Measurements from ENCODE around the gene ATG9B.

The ATG9B gene

GRCh38 chr7:151024435-151025056, at the start of gene ATG9B:
Gene ATG9B (minus strand): TSS chr7:151024494. CDS start chr7:151024423, 71 bp downstream.
- DNase-seq (ENCODE audit: low read depth), result no peak

DNA sequence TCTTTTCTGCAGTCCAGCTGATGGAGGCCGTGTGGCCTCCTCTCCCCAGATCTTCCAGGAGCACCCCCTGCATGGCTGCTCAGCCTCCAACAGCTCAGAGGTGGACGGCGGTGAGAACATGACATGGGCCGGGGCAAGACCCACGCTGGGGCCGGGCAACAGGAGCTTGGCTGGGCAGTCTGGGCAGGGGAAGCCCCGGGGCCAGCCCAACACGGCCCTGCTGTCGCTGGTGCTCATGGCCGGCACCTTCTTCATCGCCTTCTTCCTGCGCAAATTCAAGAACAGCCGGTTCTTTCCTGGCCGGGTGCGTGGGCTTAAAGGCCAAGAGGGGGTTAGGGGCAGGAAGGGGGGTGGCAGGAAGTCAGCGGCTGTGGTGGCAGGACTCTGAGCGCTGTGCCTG, 49.7 kb upstream of the ATG9B start:
- no peak for DNase-seq (ENCODE audit: low read depth)

GRCh38 chr7:151071032-151071866, 47.0 kb upstream of the ATG9B start:
- no peak for DNase-seq (ENCODE audit: low read depth)

- no peak for DNase-seq (ENCODE audit: low read depth)
These were observed 46.3 kb upstream of the ATG9B start for GRCh38 chr7:151070574-151070960.

GRCh38 chr7:151069841-151070573, 45.7 kb upstream of the ATG9B start:
- DNase-seq (ENCODE audit: low read depth), result no peak

DNA sequence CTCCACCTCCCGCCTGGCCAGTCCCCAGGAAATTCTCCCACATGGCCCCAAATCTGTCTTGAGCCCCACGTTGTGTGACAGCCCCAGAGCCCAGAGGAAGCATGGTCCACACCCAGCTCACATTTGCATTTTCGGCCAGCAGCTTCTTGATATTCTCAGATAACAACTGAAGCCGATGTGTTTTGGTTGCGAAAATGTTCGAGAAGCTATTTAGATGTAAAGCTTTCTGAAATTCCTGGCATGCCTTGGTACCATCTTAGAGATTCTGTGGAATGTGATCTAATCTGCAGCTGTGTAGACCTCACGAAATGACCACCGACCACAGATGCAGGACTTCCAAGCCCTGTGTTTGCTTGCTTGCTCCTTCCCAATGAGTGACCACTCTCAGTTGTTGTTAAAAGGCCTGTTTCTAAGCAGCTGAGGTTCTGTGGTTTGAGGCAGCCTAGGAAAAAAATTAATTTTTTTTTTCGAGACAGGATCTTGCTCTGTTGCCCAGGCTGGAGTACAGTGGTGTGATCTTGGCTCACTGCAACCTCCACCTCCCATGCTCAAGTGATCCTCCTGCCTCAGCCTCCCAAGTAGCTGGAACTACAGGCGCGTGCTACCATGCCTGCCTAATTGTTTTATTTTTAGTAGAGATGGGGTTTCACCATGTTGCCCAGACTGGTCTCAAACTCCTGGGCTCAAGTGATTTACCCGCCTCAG, 43.9 kb upstream of the ATG9B start:
- DNase-seq (ENCODE audit: low read depth), result no peak

DNA sequence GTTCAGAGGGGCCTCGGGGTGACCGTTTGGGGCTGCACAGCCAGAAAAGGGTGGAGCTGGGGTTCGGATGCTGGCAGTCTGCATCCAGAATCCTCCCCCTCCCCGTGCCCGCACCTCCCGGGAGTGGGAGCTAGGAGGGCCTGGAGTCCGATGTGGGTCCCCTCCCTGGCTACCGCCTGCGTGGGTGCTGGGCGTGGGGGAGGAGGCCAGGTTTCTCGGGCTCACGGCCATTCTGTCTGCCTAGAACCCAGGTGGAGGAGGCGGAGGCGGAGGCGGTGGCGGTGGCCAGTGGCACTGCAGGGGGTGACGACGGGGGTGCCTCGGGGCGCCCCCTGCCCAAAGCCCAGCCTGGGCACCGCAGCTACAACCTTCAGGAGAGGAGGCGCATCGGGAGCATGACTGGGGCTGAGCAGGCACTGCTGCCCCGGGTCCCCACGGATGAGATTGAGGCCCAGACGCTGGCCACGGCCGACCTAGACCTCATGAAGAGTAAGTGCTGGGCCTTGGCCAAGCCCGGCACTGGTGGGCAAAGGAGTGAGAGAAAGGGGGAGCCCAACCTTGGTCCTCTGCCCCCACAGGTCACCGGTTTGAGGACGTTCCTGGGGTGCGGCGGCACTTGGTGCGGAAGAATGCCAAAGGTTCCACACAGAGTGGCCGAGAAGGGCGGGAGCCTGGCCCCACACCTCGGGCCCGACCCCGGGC, 42.1 kb upstream of the ATG9B start:
- DNase-seq (ENCODE audit: low read depth), result no peak

DNA sequence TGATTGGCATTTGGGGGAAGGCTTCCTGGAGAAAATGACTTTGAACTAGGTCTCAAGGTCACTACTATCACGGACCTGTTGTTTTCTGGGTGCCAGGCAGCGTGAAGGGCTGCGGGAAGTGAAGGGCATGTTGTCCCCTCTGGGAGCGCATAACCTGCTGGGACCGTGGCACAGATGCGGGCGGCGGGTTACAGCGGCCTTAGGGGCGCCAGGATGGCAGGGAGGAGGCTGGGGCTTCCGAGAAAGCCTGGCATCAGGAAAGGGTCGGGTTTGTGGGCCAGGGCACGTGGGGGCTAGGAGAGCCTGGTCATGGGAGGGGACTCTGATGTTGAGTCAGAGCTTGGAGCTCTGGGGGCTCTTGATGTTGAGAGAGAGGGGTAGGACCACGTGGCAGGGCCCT, 41.2 kb upstream of the ATG9B start:
- no peak for DNase-seq (ENCODE audit: low read depth)

DNA sequence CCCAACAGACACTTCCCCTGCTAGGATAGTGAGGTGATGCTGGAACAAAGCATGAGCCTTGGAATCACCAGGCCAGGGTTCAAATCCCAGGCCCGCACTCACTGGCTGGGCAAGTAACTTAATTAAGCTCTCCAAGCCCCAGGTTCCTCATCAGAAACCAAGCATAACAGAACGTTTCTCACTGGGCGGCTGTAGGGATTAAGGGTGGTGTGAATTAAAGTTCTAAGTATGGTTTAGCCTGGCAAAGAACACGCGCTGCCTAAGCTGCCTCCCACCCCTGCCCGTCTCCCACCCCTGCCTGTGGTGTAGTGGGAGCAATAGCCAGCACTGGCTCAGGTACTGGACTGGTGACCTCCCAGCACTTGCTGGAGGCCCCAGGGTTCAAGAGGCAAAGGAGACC, 40.7 kb upstream of the ATG9B start:
- no peak for DNase-seq (ENCODE audit: low read depth)

DNA sequence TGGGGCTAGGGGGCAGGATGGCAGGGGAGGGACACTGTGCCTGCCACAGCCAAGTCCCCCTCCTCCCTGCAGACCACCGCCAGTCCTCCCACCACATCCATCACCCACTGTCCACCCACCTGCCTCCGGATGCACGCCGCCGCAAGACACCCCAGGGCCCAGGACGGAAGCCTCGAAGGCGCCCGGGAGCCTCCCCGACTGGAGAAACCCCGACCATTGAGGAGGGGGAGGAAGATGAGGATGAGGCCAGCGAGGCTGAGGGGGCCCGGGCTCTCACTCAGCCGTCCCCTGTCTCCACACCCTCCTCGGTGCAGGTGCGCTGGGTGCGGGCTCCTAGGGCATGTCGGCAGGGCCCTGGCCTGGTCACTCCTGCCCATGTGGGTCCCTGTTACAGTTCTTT, 40.2 kb upstream of the ATG9B start:
- no peak for DNase-seq (ENCODE audit: low read depth)

GRCh38 chr7:151063212-151063561, 38.9 kb upstream of the ATG9B start:
- DNase-seq (ENCODE audit: low read depth), result peak; percentile 55

DNA sequence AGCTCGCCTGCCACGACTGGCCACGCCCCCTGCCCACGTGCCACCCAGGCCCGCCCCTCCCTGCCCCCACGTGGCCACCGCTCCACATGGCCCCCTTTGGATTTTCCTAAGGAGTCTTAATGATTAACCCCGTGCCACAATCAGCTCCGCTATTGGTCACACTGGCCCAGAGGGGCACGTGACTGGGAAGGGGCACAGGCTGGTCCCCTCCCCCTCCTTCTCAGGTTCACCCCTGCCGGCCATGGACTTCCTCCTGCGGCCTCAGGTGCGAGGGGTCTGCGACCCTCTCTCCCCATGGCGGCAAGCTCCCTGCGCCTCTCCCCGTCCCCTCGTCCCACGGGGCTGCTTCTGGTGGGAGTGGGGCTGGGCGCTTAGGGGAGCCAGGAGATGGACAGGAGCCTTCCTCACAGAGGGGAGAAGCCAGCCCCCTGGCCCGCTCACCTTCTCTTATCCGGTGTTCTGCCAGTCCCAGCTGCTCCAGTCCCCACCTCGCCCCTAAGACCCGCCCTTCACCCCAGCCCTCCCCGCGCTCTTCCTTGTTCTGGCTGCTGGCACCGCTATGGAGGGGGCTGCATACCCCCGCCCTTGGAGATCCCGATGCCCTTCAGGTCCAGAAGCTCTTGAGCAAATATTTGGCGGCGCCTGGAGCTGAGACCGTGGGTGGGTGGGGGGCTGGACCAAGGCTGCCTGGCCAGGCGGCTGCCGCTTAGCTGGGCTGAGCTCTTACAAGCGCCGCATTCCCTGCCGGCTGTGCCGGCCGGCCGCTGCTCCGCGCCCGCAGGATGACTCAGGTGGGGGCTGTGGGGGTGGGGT, 38.3 kb upstream of the ATG9B start:
- peak; percentile 71 for DNase-seq (ENCODE audit: low read depth)

- DNase-seq (ENCODE audit: low read depth), result no peak
These were observed 37.8 kb upstream of the ATG9B start for GRCh38 chr7:151062111-151062398.

DNA sequence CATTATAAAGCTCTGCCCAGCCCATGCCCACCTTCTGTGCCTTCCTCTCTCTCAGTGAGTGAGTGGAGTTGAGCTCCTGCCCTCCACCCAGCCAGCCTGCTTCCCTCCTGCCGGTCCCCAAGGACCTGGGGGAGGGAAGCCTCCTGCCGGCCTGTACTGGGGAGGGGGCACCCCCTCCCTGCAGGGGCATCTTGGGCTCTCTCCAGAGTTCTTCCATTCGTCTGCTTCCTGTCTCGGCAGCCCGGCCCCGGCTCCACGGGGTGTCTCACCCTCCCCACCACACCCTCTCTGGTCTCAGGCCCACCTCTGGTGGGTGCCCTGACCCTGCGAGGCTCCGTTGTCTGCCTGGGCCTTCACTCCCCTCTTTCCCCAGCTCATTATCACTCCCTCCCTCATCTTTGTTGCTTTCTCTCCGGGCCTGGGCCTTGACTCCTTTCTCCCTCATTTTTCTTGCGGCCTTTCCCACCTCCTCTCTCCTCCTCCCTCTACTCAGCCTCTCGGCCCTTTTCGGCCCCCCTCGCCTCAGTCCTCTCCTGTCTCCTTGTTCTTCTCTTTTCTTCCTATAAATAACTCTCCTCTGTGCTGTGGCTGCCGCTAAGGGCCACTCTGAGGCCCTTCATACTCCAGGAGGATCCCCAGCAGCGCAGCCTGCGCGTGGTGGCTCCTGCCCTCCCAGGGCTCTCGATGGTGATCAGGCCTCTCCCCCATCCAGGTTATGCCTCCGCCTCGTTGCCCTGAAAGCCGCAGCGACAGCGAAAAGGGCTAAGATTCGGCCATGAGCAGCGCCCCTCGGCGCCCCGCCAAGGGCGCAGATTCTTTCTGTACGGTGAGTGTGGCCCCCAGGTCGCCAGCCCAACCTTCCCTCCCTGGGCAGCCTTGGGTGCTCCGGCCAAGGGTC, 37.2 kb upstream of the ATG9B start:
- no peak for DNase-seq (ENCODE audit: low read depth)

DNA sequence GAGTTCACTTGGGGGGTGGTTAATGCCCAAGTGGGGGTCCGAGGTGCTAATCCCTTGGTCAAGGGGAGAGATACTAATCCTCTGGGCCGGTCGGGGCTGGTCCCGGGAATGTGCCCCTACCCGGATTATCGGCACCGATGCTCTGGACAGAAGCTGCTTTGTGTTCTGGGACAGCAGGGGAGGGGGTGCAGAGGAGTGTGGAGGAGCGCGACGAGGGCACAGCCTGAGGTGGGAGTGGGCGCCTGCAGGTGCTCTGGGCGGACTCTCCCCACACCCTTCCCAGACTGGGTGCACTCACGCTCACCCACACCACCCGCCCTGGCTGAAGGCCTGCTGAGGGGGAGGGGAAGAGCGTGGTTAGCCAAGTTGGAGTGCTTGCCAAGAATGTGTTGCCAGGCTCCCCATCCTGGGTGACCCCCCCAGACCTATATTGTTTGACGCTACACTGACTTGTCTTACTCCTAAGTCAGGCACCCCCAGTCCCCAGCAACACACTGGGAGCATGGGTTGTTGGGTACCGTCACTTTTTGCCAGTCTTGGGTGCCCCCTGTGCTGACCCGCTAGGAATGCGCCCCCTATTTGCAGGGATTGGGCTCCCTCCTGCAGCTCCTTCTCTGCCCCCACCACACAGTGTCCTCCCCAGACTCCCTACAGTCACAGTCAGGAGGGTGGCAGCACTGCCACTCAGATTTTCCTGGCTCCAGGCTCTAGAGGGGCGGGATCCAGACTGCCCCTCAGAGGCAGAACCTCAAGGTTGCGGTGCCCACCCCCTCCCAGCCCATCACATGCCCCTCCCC, 36.3 kb upstream of the ATG9B start:
- peak; percentile 48 for DNase-seq (ENCODE audit: low read depth)

DNA sequence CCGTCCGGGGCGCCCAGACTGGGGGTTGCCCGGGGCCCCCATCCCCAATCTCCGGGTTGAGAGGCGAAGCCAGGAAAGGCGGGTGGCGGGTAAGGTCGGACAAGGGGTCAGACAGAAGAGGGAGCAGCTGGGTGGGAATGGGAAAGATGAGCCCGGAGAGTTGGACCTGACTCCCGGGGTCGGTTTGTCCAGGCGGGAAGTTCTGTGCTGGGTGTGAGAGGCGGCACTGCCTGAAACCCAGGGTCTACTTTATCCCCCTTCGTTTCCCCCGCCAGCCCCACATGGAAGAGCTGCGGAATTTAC, 35.8 kb upstream of the ATG9B start:
- DNase-seq (ENCODE audit: low read depth), result peak; percentile 49

DNA sequence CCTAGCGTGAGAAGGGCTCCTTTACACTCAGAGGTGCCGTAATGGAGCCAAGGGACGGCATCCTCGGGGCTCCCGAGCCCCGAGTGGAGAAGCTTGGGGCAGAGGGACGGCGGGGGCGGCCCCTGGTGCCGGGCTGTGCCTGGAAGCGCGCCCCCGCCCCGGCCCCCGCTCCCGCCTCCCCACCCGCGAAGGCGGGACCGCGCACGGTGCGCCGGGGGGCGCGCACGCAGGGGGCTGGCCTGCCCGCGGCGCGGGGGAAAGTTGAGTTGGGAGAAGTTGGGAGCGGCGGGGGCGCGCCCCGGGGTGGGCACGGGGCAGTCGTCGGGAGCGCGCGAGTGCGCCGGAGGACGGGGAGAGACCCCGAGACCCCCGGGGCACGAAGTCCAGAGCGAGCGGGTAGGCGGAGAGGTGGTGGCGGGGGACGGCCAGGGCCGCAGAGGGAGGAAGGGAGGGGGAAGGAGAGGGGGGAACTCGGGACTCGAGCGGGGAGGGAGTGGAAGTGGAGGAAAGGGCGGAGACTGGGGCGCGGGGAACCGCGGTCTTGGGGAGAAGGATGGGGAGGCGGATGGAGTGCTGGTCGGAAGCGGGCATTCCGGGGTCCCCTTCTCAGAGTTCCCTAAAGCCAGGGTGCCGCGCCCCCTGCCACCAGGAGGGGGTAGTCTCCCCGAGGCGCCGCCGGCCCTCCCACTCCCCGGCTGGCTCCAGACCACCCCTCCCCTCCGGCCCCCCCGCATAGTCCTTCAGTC, 35.2 kb upstream of the ATG9B start, which contains the start of gene SLC4A2:
TSS of gene SLC4A2 (plus strand) at position 223 of the 746 bp plus-strand sequence. CDS start 2,399 bp downstream, outside the sequence.
- peak; percentile 74 for DNase-seq (ENCODE audit: low read depth)

DNA sequence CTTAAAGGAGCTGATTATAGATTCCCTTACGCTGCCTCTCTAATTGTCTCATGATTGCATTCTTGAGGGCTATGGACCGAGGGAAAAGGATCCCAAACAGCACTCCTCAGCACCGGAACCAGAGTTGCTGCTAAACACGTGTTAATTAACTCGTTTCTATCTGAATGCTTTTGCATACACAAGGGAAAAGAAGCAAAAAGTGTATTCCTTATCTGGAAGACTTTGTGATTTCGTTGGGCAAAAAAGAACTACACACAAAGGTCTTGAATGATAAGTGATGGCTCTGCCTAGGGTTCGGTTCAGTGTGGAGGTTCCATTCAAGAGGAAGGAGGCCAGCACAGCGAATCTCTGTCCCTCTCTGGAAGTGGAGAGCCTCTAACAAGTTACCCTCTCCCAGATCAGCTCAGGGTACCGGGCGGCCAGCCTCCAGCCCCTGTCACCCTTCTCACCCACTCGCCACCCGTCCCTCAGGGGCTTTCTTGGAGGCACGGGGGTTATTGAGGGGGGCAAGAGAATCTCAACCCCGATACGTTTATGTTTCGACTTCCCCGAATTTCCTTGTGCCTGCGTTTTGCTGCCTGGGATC, 34.6 kb upstream of the ATG9B start:
- DNase-seq (ENCODE audit: low read depth), result peak; percentile 47
